B cell (primary cell): ENCODE results near the gene HJV.

ENCODE experiments used
- EZH2 ChIP-seq: IDR thresholded peaks from 2 replicates; pipeline ENCODE4 v1.6.1; 2012; ENCODE audit warnings: borderline replicate concordance, low read depth, mild to moderate bottlenecking, moderate library complexity, low read length; ENCODE audit not compliant: insufficient read depth, poor library complexity, severe bottlenecking
- TF ChIP-seq, protein P1 (sequence below): fragments of 200-600 bp; IDR thresholded peaks from one replicate; pipeline ENCODE4 v1.8.0; 2022; ENCODE audit warnings: antibody characterized with exemption, mild to moderate bottlenecking

DNA sequence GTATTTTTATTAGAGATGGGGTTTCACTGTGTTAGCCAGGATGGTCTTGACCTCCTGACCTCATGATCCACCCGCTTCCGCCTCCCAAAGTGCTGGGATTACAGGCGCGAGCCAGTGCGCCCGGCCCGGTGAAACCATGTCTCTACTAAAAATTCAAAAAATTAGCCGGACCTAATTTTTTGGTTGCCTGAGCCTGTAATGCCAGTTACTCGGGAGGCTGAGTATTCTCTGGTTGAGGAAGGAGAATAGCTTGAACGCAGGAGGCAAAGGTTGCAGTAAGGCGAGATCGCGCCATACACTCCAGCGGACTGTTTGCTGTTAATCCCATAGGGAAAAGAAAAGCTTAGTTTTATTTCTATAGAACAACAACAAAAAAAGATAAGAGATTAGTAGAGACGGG is 29.9 kb upstream of the HJV start:
- TF ChIP-seq, protein P1, sequence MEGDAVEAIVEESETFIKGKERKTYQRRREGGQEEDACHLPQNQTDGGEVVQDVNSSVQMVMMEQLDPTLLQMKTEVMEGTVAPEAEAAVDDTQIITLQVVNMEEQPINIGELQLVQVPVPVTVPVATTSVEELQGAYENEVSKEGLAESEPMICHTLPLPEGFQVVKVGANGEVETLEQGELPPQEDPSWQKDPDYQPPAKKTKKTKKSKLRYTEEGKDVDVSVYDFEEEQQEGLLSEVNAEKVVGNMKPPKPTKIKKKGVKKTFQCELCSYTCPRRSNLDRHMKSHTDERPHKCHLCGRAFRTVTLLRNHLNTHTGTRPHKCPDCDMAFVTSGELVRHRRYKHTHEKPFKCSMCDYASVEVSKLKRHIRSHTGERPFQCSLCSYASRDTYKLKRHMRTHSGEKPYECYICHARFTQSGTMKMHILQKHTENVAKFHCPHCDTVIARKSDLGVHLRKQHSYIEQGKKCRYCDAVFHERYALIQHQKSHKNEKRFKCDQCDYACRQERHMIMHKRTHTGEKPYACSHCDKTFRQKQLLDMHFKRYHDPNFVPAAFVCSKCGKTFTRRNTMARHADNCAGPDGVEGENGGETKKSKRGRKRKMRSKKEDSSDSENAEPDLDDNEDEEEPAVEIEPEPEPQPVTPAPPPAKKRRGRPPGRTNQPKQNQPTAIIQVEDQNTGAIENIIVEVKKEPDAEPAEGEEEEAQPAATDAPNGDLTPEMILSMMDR = no peak
- no peak for TF ChIP-seq EZH2
